Measurements from ENCODE around the gene FMNL1.

FMNL1 gene

DNA sequence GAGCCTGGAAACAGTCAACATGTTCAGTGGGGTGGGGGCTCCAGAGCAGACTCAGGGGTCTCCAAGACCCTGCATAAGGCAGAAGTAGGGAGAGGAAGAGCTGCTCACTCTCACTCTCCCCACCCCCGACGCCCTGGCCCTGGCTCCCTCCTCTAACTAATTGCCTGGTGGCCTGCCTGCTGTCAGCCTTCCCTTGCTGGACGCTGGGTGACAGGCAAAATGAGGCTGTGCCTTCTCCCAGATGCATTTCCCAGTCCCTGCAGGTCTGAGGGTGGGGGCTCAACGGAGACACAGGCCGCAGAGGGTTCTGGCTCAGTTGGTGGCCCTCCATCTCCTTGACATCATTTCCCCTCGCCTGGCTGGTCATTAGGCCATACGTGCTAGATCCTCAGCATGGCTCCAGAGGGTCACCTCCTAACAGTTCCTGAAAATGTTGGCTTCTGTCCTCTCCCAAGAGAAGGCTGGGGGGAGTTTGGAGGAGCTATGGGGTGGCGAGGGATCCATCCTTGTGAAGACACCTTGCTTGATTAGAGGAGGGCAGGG, 1.4 kb downstream of the FMNL1 start:
- DNase-seq (ENCODE audit: low read depth in 1 of 2, low spot score in 1 of 2): no peak

DNA sequence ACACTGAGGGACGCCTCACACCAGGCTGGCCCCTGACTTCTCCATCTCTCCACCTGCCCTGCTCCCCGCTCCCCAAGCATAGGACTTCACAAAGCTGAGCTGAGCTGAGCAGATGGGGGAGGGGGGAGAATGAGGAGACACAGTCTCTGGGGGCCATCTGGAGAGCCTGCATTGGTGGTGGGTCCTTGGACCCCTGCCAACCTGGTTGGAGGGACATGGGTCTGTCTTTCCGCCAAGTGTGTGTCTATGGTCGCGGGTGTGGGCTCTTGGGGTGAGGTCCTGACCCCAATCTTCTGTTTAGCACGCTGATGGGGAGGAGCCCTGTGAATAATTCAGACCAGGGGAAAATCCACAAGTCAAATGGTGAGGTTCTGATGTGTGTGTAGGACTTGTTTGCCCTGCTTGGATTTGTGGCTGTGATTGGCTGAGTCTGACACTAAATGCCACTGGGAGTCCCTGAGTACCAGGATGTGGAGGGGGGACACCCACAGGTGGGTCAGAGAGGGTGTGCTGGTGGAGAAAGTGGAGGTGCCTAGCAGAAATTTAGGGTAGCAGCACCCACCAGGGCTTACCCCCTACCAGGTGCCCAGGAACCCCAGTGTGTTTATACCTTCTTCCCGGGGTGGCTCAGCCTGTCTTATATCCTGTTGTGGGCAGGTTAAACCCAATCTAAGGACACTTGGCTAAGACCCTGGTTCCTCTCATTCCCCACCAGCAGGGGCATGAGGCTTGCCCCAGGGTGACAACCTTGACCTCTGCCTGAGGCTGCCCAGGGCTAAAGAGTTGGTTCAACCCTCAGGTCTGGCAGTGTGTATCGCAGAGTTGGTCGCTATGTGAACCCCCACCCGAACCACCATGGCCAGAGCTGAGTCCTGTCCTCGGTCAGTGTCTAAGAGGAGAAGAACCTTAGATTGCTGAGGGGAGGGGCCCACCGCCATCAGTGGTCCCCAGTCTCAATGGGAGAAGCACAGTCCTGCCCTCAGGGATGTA, 2.1 kb downstream of the FMNL1 start:
- DNase-seq (ENCODE audit: low read depth in 1 of 2, low spot score in 1 of 2): peak in 1 of 2 donors; percentile 65

DNA sequence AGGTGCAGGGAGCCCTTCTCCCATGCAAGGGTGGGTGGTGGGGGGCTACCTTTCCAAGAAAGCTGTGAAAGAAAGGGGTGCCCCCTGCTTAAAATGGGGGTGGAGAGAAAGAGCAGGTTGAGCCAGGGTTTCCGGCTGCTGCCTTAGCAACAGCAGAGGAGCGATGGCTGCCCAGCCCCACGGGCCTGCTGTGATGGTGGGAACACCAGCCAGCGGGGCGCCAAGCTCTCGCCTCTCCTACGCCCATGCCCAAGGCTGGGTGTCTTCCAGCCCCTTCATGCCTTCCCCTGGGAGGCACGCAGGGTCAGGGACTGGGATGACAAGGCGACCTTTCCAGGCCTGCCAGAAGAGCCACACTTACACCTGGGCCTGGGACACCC, 3.0 kb downstream of the FMNL1 start:
- DNase-seq (ENCODE audit: low read depth in 1 of 2, low spot score in 1 of 2): no peak

DNA sequence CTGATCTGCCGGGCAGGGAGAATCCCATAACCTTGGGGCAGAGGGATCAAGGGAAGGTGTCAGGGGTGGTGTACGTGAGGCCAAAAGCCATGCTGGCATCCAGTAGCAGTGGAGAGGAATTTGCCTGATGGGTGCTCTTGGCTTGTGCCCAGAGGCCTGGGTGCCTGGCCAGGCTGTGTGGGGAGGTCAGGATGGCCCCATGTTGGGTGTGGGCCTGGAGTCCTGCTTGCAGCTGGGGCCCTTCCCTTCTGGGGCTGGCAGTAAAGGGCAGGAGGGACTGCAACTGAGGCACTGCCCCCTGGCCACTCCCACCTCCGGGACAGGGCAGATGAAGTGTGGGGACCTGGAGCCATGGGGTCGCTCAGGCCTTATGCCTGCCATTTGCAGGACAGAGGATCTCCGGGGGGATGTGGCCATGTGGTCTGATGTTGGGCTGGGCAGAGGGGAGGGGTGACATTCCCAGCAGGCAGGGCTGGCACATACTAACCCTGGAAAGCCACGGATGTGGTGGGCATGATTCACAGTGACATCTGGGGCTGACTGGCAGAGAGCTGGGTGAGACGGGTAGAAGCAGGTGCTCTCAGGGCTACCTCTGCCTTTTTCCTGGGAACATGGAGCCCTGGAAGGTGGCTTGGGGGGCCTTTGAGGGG, 3.5 kb downstream of the FMNL1 start:
- DNase-seq (ENCODE audit: low read depth in 1 of 2, low spot score in 1 of 2): no peak

DNA sequence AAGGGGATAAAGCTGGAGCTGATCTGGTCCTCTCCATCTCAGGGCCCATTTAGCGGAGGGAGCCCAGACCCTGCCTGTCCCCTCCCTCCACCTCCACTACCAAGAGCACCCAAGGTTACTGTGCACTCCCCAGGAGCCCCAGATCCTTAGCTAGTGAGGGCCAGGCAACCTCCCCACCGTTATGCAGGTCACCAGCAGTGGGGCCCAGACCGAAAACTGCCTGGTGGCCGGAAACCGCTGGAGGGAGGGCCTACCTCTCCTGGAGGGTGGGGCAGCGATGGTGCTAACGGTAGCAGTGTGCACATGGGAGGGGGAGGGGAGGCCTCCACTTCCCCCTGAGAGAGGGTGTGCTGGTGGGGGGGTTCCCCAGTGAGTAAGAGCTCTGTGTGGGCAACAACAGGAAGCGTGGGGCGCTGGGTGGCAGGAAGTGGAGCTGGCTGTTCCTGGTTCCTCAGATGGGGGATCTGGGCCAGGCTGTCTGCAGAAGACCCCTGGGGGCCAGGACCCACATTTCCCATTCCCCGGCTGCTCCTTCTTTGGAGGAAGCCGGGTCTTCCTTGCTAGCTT, 4.4 kb downstream of the FMNL1 start:
- DNase-seq (ENCODE audit: low read depth in 1 of 2, low spot score in 1 of 2): peak; percentile 85 to 95

DNA sequence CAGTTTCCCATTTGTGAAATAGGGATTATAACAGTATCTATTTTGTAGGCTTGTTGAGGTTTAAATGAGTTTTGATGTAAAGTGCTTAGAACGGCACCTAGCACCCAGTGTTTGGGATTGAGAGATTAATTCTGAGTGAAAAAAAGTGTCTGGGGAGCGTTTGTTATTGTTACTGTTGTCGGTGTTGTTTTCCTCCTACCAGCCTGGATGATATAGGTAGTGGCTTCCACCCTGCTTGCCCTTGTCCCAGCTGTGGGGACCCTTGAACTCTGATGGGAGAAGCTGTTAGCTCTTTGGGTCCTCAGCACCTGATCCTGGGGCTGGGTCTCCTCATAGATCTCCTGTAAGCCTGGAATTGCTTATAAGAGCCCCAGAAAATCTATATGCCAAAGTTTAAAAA, 4.9 kb downstream of the FMNL1 start:
- DNase-seq (ENCODE audit: low read depth in 1 of 2, low spot score in 1 of 2): no peak

DNA sequence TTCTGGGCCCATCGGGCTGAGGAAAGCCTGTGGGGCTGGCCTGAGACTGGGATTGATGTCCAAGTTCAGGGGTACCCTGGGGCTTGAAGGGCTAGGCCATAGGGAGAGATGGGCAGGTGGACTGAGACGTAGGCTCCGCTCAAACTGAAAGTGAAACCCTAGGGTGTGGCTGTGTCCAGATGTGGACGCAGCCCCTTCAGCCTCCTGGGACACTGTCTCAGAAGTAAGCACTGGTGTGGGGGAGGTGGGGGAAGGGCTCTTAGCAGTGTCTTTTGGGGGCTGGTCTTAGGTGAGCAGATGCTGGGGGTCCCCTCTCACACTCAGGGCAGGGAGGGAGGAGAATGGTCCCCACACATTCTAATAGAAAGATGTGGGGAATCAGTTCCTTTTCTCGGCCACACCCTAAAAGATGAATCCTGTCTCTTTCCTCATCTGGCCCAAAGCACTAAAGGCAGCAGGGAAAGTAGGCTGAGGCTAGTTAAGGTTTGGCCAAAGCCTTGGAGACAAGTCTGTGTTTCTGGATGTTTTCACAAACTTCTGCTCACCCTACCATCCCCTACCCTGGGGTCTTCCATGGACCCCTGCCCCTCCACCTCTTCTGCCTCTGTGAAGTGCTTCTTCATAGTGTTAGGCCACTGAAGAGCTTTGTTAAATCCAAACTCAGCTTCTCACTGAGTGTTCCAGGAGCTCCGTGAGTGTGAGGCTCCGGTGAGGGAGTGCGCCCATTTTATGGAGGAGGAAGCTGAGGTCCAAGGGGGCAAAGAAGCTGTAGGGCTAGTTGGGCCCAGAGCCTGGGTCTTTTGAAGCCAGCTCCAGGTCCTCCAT, 5.6 kb downstream of the FMNL1 start:
- no peak for DNase-seq (ENCODE audit: low read depth in 1 of 2, low spot score in 1 of 2)

DNA sequence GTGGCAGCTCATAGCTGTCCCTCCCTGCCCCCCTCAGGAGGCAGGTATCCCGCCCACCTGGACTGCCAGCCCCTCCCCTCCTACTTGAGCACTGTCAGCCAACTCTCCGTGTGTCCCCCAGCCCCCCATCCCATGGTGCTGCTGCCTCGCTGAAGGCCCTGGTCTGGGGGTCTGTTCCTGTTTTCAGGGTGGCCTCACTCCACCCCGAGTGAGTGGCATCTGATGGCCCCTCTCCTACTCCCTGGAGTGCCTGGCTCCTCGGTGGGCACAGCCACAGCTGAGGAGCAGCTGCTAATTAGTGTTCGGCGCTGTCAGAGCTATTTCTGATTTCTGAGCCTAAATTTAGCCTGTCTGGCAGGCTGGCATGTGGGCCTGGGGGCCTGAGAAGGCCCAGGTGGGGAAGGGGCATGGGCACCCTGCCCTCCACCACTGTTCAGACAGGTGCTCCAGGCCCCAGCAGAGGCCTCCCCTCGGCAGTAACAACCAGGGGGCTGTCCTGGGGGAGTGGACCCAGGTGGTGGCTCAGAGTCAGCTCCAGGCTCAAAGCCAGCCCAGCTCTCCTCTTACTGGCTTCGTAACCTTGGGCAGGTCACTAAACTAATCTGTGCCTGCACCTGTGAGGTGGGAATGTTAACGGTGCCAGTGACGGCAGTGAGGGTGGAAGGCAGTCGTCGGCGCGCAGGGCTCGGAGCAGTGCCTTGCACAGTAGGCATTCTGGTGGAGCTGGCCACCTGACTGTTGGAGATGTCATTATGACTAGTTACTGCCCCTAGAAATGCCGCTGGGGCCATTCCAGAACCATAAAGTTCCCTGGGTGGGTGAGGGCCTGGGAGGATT, 6.5 kb downstream of the FMNL1 start:
- no peak for DNase-seq (ENCODE audit: low read depth in 1 of 2, low spot score in 1 of 2)

DNA sequence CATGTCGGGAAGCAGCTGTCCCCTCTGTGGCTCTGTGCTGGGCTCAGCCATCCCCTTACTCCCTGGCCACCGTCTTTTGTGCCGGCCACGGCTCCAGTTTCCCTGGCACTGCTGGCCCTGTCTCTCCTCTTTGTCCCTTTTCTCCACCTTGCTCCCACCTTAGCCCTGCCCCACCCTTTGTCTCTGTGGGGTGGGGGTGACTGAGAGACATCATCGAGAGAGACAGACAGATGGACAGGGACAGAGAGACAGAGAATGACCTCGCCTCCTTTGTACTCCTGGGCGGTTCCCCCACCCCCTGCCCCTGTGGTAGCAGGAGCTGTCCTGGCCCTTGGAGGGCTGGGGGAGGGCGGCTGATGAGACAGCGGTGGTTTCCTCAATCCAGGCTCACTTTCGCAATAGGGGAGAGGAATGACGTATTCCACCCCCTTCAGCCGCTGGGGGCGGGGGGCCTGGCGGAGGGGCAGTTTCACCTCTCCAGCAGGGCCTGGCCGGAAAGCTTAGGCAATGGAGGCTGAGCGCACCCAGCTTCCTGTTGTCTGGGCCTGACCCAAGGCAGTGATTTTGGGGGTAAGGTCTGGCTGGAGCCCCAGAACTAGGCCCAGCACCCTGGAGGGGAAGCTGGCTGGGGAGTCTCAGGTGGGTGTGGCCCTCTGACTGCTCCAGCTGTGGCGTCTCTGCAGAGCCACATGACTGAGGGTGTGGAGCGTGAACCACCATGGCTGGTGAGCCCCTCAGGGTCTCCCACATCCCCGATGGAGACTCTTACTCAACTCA, 7.3 kb downstream of the FMNL1 start:
- peak; percentile 62 to 81 for DNase-seq (ENCODE audit: low read depth in 1 of 2, low spot score in 1 of 2)

DNA sequence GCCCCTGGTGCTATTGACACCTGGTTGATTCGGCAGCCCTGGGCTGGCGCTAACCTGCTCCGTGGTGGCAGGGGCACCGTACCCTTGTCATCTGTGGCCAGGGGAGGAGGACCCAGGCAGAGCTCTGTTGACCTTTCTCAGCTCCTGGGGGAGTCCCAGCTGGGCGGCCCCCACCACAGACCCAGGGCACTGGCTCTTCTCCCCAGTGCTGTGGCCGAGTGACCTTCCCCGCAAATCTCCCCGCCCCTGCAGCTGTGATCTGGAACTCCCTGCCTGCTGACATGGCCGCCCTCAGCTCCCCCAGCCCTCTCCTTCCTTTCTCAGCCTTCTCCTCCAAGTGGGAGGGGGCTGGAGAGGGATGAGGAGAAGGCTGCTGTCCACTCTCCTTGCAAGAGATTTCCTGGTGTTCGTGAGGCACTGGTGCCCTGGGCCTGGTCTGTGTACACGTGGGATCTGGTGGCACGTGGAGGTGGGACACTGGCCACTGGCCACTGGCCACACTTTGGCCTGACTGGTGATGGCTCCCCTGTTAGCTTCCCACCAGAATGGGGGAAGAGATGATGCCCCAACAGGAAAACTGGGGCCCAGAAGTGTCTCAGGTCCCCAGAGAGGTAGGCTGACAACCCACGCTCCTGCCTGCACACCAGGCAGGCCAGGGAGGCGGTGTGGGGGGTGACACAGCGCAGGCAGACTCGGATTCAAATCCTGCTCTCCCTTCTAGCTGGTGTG, 8.2 kb downstream of the FMNL1 start:
- no peak for DNase-seq (ENCODE audit: low read depth in 1 of 2, low spot score in 1 of 2)

DNA sequence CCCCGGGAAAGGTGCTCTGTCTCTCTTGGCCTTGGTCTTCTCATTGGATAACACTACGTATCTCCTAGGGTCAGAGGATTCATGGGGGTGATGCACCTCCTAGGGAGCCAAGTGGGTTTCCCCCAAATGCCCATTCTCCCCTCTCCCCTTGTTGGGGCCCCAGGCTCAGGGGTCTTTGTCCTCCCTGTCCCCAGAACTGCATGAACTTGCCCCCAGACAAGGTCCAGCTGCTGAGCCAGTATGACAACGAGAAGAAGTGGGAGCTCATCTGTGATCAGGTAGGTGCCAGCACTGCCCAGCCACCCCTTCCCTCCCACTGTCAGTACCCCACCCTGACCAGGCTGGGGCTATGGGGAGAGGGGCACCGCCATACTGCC, 8.7 kb downstream of the FMNL1 start:
- DNase-seq (ENCODE audit: low read depth in 1 of 2, low spot score in 1 of 2): no peak

DNA sequence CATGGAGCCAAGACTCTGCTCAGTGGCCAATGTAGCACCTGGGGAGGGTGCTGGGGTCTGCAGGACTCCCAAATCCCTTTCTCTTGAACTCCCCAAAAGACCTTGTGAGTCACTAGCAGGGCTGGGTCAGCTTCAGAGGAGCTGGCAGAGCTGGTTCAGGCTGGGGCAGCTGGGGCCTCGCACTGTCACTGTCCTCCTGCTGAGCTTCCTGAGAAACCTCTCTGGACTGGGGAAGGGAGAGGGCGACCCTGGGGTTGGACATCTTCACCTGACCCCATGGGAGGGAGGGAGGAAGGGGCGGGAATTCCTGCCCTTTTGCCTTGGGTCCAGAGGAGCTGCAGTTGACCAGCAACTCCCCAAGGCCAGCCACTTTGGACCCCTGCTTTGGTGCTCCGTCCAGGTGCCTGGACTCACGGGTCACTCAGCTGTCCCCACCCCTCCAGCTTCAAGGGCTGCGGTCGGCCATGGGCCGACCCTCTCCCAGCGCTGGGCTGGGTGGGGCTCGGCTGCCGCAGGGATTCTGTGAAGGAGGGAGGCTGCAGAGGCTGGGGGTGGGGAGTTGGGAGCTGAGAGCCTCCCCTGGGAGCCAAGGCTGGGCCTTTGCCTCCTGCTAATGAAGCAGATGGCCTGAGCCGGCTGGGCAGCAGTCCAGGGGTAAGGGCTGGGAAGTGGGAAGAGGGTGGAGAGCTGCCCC, 9.2 kb downstream of the FMNL1 start:
- DNase-seq (ENCODE audit: low read depth in 1 of 2, low spot score in 1 of 2): no peak

DNA sequence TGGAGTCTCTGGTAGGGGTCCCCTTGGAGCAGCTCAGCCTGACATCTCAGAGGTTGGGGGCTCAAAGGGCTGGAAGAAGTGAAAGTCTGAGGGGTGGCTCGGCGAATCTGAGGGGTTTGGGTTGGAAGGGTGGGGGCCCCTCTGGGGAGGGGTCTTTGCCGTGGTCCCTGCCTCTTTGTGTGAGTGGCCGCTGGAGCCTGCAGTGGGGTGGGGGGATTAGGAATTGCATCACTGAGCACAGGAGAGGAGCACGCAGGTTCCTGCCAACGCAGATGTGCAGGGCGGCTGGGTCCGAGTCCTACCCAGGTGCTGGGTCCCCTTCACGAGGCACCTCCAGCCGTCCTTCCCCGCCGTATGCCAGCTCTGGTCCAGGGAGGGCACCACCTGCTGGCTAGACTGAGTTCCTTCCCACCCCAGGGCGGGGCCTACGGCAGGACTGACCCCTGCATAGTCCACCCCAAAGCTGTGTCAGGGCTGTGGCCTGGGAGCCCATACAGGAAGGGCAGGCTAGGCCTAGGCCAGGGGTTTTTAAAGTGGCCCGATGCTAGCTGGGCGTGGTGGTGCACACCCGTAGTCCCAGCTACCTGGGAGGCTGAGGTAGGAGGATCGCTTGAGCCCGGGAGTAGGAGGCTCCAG, 9.9 kb downstream of the FMNL1 start:
- no peak for DNase-seq (ENCODE audit: low read depth in 1 of 2, low spot score in 1 of 2)

DNA sequence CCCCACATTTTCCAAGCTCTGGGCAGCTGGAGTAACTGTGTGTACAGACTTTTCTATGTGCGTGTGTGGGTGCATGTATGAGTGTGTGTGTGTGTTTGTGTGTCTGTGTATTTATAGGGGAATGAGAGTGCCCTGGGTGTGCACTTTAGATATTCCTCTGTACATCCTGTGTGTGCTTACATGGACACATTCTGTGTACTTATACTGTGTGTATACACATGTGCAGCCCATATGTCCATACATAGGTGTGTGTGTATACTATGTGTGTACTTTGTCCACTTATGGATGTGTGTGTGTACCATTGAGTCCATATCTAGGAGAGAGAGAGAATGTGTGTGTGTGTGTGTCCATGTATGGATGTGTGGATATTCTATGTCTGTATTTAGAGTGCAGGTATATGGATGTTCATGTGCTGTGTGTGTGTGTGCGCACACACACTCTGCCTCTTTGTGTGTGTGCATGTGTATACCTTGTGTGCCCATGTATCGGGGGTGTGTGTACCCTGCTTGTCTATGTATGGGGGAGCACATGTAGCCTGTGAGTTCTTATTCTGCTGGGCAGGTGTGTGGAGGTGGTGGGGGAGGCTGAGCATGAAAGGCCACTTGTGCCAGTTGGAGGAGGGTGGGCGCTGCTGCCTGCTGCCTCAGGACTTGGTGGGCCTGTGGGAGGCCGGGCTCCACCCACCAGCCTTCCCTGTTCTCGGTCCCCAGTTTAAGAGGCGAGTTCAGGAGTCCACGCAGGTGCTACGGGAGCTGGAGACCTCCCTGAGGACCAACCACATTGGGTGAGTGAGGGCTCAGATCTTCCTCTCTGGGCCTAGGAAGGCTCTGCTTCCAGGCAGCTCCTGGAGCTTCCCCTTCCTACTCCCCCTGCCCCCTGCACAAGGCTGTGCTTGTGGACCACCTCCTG, 11.1 kb downstream of the FMNL1 start:
- no peak for DNase-seq (ENCODE audit: low read depth in 1 of 2, low spot score in 1 of 2)

DNA sequence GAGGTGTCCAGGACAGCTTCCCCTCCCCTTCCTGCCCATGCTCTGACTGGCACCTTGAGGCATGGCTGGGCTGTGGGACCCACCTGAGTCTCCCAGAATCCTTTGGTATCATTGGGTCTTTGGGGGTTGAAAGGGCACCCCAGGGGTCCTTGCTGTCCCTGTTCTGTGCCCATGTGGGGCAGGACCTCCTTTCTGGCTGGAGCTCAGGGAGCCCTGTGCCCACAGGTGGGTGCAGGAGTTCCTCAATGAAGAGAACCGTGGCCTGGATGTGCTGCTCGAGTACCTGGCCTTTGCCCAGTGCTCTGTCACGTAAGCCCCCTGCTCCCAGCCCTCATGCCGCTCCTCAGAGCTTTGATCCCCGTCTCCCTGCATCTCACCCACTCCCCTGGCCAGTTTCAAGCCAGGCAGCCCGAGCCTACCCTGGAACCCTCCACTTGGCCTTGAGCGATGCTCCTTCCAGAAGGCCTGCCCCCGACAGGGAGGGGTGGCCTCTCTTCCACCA, 11.8 kb downstream of the FMNL1 start:
- no peak for DNase-seq (ENCODE audit: low read depth in 1 of 2, low spot score in 1 of 2)

DNA sequence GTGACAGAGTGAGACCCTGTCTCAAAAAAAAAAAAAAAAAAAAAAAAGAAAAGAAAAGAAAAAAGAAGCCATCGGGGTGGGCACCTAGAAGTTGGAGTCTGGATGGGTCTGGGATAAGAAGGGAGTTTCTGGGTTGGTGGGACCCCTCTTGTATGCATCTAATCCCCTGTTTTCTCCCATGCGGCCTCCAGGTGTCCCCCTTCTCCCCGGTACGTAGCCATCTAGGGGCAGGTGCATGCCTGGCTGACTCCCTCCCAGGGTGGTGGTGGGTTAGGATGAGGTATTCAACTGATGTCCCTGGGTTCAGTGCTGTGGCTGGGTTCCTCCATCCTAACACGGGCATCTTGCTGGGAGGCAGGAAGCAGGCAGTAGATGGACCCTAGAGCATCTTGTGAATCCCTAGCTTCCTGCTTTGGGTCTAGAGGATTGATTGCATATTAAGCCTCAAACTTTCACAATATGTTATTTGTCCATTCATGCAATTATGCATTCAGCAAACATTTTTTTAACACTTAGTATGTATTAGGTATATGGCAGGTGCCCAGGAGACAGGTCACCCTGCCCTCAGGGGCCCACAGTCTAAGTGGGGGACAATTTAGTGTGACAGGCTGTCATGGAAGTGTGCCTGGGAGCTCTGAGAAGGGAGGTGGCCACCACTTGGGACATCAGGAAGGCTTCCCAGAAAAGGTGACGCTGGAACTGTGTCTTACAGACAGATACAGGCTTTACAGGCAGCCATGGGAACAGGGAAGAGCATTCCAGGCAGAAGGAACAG, 13.1 kb downstream of the FMNL1 start:
- no peak for DNase-seq (ENCODE audit: low read depth in 1 of 2, low spot score in 1 of 2)
